ENCODE results near the gene DRGX.

DNA sequence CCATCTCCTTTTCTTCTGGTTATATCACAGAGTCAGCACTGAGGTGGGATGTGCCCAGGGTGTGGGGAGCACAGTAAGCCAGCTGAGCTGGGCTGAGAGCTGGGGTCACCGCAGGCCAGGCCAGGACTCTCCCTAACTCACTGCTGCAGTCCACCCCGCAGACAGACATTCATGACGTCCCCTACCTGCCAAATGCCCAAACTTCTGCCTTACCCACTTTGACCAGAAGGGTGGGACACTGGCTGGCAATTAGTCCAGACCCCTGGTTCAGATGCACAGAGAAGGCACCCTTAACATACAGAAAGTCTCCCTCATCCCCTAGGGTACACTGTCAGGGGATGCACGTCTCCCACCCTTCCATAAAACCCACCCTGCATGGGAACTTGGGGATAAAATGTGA, 2.1 kb downstream of the DRGX start:
- TF ChIP-seq, protein P1, sequence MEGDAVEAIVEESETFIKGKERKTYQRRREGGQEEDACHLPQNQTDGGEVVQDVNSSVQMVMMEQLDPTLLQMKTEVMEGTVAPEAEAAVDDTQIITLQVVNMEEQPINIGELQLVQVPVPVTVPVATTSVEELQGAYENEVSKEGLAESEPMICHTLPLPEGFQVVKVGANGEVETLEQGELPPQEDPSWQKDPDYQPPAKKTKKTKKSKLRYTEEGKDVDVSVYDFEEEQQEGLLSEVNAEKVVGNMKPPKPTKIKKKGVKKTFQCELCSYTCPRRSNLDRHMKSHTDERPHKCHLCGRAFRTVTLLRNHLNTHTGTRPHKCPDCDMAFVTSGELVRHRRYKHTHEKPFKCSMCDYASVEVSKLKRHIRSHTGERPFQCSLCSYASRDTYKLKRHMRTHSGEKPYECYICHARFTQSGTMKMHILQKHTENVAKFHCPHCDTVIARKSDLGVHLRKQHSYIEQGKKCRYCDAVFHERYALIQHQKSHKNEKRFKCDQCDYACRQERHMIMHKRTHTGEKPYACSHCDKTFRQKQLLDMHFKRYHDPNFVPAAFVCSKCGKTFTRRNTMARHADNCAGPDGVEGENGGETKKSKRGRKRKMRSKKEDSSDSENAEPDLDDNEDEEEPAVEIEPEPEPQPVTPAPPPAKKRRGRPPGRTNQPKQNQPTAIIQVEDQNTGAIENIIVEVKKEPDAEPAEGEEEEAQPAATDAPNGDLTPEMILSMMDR (IDR thresholded peaks at IDR 0.05) = no peak
- TF ChIP-seq POLR2A (IDR thresholded peaks at IDR 0.05) (no peak), EP300 (IDR thresholded peaks at IDR 0.05) (no peak)

Data from tibial nerve (tissue), 4 donors.